CD4-positive, alpha-beta T cell treated with Interleukin-6 for 4 hours (primary cell): ENCODE measurements around the gene NCLN.
"Not testable (repeated sequence)": the region's sequence is repeated elsewhere in the genome, so short reads cannot be mapped to it uniquely, and the experiment has no call there.

Experiments used
- DNase-seq: peaks from one replicate; pipeline ENCODE4 v3.0.0-alpha.2; 2020; ENCODE audit warnings: mixed read lengths

Gene NCLN

DNA sequence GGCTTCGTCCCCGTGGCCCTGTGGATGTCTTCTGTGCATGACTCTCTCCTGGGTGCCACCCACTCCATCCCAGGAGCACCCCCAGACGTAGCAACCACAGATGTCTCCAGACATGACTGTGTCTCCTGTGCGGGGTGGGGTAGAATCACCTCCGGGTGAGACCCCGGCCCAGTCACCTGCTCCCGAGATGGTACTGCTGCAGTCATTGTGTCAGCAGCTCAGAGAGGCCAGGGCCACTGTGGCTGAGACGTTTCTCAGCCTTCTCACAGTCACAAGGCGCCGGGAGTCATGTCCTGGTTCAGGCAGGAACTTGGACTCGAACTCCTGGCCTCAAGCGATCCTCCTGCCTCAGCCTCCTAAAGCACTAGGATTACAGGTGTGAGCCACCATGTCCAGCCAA is 16.6 kb downstream of the NCLN start:
- DNase-seq: no peak

DNA sequence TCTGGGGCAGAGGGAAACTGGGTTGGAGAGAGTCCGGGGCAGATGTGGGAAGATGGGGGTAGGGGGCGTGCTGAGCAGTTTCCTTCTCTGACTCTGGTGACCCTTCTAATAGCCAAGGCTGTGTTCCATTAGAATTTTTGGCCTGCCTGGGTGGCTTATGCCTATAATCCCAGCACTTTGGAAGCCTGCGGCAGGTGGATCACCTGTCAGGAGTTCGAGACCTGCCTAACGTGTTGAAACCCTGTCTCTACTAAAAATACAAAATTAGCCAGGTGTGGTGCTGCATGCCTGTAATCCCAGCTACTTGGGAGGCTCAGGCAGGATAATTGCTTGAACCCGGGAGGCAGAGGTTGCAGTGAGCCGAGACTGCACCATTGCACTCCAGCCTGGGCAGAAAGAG is 17.2 kb downstream of the NCLN start:
- not testable (repeated sequence) for DNase-seq

DNA sequence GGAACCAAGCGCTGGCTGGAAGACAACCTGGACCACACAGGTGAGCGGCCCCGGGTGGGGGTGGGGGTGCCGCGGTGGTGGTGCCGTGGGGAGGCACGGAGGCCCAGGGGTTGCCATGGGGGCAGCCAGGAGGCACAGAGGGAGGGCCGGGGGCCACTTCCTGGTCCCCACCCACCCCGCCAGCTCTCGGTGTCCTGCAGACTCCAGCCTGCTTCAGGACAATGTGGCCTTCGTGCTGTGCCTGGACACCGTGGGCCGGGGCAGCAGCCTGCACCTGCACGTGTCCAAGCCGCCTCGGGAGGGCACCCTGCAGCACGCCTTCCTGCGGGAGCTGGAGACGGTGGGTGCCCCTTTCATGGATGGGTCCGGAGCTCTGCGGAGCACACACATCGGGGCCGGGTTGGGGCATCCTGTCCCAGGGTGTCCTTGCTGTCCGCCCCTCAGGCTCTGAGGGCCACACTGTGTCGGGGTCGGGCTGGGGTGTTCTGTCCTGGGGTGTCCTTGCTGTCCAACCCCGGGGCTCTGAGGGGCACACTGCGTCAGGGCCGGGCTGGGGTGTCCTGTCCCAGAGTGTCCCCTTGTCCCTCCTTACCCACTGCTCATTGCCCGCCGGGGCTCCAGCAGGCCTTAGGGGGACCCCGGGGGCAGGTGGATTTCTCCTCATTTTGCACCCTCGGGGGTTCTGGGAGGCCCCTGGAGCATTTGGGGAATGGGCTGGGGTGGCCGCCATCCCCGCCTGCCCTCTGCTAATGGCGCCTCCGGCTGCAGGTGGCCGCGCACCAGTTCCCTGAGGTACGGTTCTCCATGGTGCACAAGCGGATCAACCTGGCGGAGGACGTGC is 18.3 kb downstream of the NCLN start:
- no peak for DNase-seq

DNA sequence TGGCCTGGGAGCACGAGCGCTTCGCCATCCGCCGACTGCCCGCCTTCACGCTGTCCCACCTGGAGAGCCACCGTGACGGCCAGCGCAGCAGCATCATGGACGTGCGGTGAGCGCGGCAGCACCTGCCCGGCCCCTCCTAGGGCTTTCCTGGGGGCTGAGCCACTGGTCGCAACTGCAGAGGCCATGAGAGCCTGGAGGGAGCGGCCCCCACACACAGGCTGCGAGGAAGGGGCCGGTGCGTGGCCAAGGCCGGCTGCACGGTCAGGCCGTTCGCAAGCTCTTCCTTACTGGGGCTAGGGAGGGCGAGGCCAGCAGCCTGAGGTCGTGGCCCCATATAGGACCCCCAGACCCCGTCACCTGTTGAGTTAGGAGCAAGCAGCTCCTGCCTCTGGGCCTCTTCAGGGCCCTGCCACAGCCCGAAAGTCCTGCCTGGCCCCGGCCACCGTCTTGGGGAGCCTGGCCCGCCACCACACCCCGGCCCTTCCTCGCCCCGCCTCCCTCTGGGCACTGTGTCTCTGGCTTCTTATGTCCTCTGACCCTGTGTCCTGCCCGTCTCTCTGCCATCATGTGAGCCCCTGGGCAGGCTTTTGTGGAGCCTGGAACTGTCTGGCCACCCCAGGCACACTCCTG is 19.0 kb downstream of the NCLN start:
- no peak for DNase-seq

DNA sequence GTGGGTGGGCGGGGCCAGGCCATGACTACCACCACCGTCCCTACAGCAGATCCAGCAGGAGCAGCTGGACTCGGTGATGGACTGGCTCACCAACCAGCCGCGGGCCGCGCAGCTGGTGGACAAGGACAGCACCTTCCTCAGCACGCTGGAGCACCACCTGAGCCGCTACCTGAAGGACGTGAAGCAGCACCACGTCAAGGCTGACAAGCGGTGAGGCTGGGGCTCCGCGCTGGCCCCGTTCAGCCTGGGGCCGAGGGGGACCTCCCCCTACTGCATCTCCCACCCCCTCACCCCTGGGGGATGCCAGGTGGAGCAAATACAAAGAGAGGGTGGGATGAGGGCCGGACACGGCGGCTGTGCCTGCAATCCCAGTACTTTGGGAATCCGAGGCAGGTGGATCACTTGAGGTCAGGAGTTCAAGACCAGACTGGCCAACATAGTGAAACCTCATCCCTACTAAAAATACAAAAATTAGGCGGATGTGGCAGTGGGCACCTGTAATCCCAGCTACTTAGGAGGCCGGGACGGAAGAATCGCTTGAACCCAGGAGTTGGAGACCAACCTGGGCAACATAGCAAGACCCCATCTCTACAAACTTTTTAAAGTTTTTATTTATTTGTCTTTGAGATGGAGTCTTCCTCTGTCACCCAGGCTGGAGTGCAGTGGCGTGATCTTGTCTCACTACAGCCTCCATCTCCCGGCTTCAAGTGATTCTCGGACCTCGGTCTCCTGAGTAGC is 20.7 kb downstream of the NCLN start:
- no peak for DNase-seq

DNA sequence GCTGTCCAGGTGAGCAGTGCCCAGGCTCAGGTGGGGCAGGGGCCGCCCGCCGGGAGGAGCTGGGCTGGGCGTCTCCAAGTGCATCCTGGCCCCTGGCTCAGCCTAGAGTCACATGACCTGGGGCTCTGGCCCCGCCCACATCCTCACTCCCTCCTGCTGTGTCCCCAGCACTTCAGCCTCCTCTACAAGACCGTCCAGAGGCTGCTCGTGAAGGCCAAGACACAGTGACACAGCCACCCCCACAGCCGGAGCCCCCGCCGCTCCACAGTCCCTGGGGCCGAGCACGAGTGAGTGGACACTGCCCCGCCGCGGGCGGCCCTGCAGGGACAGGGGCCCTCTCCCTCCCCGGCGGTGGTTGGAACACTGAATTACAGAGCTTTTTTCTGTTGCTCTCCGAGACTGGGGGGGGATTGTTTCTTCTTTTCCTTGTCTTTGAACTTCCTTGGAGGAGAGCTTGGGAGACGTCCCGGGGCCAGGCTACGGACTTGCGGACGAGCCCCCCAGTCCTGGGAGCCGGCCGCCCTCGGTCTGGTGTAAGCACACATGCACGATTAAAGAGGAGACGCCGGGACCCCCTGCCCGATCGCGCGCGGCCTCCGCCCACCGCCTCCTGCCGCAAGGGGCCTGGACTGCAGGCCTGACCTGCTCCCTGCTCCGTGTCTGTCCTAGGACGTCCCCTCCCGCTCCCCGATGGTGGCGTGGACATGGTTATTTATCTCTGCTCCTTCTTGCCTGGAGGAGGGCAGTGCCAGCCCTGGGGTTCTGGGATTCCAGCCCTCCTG is 21.9 kb downstream of the NCLN start:
- no peak for DNase-seq

DNA sequence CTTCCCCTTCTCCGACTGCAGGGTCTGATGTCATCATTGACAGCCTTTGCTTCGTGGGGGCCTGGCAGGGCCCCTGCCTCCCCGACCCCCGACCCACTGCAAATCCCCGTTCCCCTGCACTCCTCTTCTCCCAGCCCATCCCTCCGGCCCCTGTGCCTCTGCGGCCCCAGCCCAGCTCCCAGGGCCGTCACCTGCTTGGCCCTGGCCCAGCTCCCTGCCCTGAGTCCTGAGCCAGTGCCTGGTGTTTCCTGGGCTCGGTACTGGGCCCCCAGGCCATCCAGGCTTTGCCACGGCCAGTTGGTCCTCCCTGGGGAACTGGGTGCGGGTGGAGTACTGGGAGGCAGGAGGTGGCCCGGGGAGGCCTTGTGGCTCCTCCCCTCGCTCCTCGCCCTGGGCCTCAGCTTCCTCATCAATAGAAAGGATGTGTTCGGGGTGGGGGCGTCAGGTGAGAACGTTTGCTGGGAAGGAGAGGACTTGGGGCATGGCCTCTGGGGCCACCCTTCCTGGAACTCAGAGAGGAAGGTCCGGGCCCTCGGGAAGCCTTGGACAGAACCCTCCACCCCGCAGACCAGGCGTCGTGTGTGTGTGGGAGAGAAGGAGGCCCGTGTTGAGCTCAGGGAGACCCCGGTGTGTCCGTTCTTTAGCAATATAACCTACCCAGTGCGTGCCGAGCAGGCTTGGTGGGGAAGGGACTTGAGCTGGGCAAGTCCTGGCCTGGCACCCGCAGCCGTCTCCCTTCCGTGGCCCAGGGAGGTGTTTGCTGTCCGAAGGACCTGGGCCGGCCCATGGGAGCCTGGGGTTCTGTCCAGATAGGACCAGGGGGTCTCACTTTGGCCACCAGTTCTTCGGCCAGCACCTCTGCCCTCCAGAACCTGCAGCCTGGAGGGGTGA is 22.8 kb downstream of the NCLN start:
- no peak for DNase-seq

DNA sequence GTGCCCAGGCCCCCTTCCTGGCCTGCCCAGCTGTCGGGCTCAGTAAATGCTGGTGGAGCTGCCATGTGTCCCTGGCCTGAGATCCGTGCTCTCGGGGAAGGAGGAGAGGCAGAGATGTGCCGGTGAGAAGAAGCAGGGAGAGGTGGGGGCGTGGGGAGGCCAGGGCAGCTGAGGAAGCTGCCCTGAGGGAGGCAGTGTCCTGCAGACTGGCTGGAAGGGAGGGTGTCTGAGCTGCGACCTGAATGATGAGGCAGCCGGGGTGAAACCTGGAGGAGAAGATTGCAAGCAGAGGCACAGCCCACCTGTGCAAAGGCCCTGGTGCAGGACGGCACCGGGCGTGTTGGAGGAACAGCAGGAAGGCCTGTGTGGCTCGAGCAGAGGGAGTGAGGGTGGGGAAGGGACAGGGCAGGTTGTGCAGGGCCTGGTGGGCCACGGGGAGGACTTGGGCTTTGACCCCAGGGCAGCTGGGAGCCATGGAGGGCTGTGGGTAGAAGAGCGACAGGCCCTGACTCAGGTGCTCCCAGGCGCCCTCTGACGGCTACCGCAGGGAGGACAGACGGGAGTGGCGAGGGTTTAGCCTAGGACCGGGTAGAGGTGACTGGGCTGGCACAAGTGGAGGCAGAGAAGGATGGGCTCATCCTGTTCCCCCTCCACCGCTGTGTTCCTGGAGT is 24.8 kb downstream of the NCLN start:
- peak; percentile 75 for DNase-seq

DNA sequence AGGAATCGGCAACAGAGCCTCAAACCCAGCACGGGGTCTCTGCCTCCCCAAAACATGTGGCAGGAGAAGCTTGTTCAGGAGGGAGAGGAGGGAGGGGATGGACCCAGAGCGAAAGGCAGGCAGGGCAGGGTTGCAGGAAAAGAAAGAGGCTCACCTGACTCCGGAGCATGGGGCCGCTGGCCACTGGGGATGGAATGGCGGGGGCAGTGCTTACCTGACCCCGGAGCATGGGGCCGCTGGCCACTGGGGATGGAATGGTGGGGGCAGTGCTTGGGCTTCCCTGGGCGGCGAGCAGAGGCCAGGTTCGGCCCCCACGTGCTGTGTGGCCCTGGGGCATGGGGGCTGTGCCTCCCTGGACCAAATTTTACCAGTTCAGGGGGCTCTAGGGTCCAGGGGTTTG is 25.5 kb downstream of the NCLN start:
- no peak for DNase-seq

DNA sequence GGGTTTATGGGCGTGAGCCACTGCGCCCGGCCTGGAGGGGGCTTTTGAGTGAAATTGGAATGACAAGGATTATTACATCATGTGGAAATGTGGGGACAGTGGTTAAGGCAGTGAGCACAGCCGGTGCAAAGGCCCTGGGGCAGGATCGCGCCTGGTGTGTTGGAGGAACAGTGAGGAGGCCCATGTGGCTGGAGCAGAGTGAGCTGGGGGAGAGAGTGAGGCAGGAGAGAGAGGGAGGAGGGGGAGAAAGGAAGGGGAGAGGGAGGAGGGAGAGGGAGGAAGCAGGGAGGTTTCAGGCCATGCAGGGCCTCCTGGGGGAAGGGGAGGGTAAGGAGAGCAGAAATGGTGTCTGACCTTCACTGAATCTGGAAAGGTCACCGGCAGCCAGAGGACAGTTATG is 27.4 kb downstream of the NCLN start:
- no peak for DNase-seq

DNA sequence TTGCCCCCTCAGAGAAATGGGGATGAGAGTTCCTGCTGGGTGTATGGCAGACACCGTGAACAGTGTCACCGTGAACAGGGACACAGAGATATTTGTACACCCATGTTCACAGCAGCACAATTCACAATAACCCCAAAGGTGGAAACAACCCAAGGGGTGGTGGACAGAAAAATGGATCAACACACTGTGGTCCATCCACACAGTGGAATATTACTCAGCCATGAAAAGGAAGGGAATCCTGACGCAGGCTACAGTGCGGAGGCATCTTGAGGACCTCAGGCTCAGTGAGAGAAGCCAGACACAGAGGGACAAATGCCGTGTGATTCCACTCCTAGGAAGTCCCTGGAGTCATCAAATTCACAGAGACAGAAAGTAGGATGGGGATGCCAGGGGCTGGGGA is 31.1 kb downstream of the NCLN start:
- no peak for DNase-seq

DNA sequence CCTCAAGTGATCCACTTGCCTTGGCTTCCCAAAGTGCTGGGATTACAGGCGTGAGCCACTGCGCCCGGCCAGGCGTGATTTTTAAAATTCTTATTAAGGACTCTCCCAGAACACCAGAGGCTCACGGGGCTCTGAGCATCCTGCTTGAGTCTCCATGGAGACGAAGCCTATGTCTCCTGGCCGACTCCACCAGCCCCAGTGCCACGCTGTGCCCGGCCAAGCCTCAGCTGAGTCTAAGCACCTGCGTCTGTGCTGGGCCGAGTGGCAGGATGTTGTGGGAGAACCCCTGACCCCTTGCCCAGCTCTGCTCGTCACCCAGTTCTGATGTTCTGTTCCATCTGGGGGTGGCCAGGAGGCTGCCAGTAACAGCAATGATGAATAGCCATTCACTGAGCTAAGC is 34.8 kb downstream of the NCLN start:
- no peak for DNase-seq

DNA sequence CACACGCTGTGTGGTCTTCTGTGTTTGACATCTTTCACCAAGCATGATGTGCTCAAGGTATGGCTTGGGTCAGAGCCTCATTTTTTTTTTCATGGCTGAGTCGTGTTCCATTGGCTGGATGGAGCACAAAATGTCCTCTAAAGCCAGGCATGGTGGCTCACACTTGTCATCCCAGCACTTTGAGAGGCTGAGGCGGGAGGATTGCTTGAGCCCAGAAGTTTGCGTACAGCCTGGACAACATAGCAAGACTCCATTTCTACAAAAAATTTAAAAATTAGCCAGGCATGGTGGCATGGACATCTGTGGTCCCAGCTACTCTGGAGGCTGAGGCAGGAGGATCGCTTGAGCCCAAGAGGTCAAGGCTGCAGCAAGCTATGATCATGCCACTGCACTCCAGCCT is 35.8 kb downstream of the NCLN start:
- not testable (repeated sequence) for DNase-seq

DNA sequence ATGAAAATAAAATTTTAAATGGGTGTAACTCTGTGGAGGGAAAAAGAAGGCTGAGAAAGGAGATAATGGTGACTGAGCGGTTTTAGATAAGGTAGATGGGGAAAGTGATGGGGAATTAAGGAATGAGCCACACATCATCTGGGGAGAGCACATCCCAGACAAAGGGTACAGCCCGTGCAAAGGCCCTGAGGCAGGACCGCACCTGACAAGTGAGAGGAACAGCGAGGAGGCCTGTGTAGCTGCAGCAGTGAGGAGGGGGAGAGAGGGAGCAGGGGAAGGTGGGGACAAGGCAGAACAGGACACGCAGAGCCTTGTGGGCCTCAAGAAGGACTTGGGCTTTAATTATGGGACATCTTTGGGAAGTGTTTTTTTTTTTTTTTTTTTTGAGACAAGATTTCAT is 37.0 kb downstream of the NCLN start:
- DNase-seq: no peak

DNA sequence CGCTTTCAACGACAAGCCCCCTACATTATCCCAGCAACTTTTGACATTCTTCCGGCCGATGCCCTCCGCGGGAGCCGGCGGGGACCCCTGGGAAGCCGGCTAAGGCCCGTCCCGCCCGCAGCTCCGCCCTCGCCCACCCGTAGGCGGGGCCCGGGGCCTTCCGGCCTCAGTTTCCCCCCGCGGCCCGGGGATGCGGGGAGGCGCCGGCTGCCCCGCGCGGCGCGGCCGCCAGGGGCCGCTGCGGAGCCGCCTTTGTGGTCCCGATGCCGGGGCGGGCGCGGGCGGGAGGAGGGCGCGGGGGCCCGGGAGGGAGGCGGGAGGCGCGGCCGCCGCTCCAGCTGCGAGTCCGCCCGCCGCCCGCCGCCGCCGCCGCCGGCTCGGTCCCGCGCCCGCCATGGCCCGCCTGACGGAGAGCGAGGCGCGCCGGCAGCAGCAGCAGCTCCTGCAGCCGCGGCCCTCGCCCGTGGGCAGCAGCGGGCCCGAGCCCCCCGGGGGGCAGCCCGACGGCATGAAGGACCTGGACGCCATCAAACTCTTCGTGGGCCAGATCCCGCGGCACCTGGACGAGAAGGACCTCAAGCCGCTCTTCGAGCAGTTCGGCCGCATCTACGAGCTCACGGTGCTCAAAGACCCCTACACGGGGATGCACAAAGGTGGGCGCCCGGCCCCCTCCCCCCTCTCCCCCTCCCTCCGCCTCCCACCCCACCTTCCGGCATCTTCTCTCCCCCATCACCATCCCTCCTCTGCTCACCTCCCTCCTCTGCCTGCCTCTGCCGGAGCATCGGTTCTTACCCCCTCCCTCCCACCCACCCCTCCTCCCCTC is 38.8 kb downstream of the NCLN start, which contains the start of gene CELF5:
Gene CELF5, plus strand, starts transcription at position 316 of the 823 bp plus-strand sequence. Its CDS starts 79 bp downstream, at position 395.
- DNase-seq: peak; percentile 74

DNA sequence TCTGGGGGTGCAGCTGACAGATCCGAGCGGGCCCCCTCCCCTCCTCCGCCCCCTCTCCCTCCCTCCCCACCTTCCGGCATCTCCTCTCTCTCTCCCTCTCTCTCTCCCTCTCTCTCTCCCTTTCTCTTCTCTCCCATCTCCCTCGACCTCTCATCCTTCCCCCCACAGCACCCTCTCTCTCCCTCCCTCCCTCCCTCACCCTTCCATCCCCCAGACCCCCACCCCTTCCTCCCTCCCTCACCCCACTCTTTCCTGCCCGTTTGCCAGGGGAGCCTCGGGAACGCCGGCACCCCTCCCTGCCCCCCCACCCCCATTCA is 39.4 kb downstream of the NCLN start:
- no peak for DNase-seq

DNA sequence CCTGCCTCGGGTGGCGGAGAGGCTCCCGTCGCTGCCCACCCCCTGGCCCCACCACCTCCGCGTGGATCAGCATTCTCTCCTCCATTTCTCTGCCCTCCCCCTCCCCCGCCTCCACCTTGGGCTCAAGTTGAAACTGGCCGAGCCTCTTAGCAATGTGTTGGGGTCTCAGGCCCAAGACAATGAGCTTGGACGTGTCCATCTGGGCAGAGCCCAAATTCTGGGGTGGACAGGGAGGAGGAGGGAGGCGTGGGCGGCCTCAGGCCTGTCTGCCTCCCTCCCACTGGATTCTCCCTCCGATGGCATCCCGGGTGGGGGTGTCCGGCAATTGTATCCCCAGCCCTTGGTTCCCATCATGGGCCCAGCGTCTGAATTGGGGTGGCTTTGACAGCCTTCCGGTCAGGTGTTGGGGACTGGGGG is 40.0 kb downstream of the NCLN start:
- DNase-seq: no peak

DNA sequence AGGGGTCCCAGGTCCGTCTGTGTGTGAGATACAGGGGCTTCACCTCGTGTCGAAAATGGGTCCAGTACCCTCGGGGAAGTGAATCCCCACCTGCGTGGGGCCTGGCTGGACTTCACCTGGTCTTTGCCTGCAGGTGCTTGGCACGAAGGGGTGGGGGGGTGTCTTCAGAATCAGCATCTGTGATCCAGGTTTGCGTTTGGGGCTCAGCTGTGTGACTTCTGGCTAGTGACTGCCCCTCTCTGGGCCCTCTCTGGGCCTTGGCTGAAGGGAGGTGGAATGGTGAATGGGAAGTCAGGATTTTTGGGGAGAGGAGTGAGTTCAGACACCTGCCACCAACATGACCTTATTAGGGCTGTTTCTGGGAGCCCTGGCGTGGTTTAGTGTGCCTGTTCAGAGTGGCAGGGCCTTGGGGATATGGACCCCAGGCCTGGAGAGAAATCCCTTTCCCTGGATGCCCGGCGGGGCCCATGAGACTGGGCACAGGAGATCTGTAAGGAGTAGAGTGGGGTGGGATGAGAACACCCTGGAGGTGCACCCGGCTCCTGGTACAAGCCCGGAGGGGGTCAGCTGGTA is 41.4 kb downstream of the NCLN start:
- DNase-seq: no peak

DNA sequence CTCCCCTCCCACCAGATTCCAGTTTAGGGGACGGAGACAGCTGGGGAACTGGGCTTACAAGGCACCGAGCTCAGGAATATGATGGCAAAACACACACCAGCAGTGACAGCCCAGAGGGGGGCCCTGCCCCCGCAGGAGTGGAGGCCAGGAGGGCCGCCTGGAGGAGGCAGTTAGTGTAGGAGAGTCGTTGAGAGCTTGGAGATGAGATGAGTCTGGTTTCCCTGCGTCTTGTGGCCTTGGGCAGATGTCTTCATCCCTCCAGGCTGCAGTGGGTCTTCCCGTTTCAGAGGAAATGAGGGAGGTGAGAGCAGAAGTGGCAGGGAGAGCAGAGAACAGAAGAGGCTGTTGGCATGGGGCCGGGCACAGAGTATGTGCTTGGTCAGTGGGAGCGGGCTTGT is 43.6 kb downstream of the NCLN start:
- DNase-seq: no peak

DNA sequence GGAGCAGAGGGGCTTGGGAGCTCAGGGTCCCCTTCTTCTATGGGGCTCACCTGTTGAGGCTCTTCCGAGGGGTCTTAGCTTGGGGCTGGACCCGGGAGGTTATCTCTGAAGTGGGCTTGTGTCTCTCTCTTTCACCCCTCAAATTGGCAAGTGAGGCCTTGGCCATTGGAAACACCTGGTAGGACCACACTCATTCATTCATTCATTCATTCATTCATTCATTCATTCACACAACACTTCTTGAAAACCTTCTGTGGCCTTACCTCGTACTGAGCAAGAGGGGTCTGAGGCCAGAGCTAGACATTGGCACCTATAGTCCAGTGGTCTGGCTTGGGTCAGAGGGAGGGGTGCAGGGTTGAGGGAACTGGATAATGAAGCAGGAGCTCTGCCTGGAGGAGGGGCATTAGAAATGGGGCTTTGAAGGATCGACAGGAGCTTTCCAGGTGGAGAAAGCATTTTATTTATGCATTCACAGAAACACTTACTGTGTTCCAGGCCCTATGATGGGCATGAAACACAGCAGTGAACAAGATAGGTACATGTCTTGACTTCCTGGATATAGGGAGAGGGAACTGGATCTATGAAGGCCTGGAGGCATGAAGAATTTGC is 44.3 kb downstream of the NCLN start:
- DNase-seq: no peak
